HCT116 (cell line): Measurements from ENCODE around the gene EFNB1. TPM values are rescaled to one million over a fixed set of nuclear protein-coding genes. Genes with fewer than 3 reads are reported as not detected.

Source experiments
- ATAC-seq: fragments of 200-7000 bp; cut with Tn5 transposase; 2 replicates; pipeline ENCODE4 v1.9.1; 2020; ENCODE audit warnings: mild to moderate bottlenecking, moderate library complexity
- BruUV-seq: library from RNA; stranded (reverse); fragments of 400-500 nt; replicated peaks from 2 replicates; lab custom pipeline; 2021; lab: Mats Ljungman, UMichigan
- CTCF ChIA-PET: fragments of 300-600 bp; sonication (Branson Sonifier 250); formaldehyde crosslinking; loops from one replicate; lab custom pipeline; 2021; ENCODE audit warnings: antibody characterized with exemption; lab: Charles Lee
- POLR2A ChIA-PET: fragments of 300-600, 350-600 bp; sonication (Branson Sonifier 250); formaldehyde crosslinking; loops from one replicate; lab custom pipeline; 2021; ENCODE audit warnings: antibody characterized with exemption; lab: Charles Lee
- RAD21 ChIA-PET, 2 experiments: fragments of 300-600 bp; sonication (Branson Sonifier 250); formaldehyde crosslinking; loops; one replicate each; lab custom pipeline; 2023; ENCODE audit warnings: low total read pairs in 2 of 2; ENCODE audit not compliant: uncharacterized antibody in 2 of 2, unreplicated experiment in 2 of 2, low non-redundant PET in 1 of 2; lab: Charles Lee
- DNase-seq: peaks from one replicate; pipeline ENCODE4 v3.0.0-alpha.2; 2010; ENCODE audit warnings: low read depth, low spot score
- H2AFZ ChIP-seq: fragments of 200-600 bp; shearing (Covaris generic), sonication (generic); 2 replicates; pipeline ENCODE4 v1.6.1; 2017; ENCODE audit warnings: low read depth, mixed run types, mixed read lengths, antibody characterized with exemption, low read length; ENCODE audit not compliant: poor library complexity, severe bottlenecking
- H3K27ac ChIP-seq: 2 replicates; pipeline ENCODE4 v1.5.1; 2012; ENCODE audit warnings: low read depth, low read length
- H3K27me3 ChIP-seq: fragments of 200-600 bp; sonication (generic); 2 replicates; pipeline ENCODE4 v1.6.1; 2016; ENCODE audit warnings: mixed run types, low read length, mixed read lengths; ENCODE audit not compliant: insufficient read depth
- H3K36me3 ChIP-seq, 2 experiments: fragments of 200-500 bp in 1 of 2; fragments of 200-600 bp in 1 of 2; sonication (Bioruptor generic) in 1 of 2; sonication (generic) in 1 of 2; 2 replicates each; pipeline versions ENCODE4 v1.5.1 to v1.6.1; 2014 to 2016; ENCODE audit warnings: low read length in 2 of 2, inconsistent platforms in 1 of 2, mixed read lengths in 1 of 2, mixed run types in 1 of 2; ENCODE audit not compliant: insufficient read depth in 2 of 2, control insufficient read depth in 1 of 2
- H3K4me1 ChIP-seq, 2 experiments: fragments of 200-600 bp in 1 of 2; sonication (generic) in 1 of 2; 2 replicates each; pipeline versions ENCODE4 v1.5.1 to v1.6.1; 2012 to 2017; ENCODE audit warnings: low read length in 2 of 2, inconsistent platforms in 1 of 2, mild to moderate bottlenecking in 1 of 2, mixed read lengths in 1 of 2, mixed run types in 1 of 2, moderate library complexity in 1 of 2; ENCODE audit not compliant: insufficient read depth in 2 of 2, control insufficient read depth in 1 of 2
- H3K4me2 ChIP-seq: fragments of 200-600 bp; sonication (generic); 2 replicates; pipeline ENCODE4 v1.6.1; 2017; ENCODE audit warnings: mixed run types, low read length, mixed read lengths
- H3K4me3 ChIP-seq, 2 experiments: fragments of 200-600 bp in 1 of 2; sonication (generic) in 1 of 2; replicated peaks in 1 of 2; 2 replicates each; pipeline ENCODE4 v1.5.1; 2011 to 2016; ENCODE audit warnings: low read length in 2 of 2, control low read depth in 1 of 2, low read depth in 1 of 2, mild to moderate bottlenecking in 1 of 2, mixed read lengths in 1 of 2, mixed run types in 1 of 2
- H3K79me2 ChIP-seq: fragments of 200-600 bp; sonication (generic); 2 replicates; pipeline ENCODE4 v1.6.1; 2017; ENCODE audit warnings: mild to moderate bottlenecking, mixed run types, low read length, moderate library complexity, mixed read lengths; ENCODE audit not compliant: insufficient read depth
- H3K9ac ChIP-seq: fragments of 200-600 bp; sonication (generic); 2 replicates; pipeline ENCODE4 v1.6.1; 2016; ENCODE audit warnings: low read length, mixed read lengths
- H3K9me2 ChIP-seq: fragments of 200-600 bp; sonication (generic), shearing (Covaris generic); 2 replicates; pipeline ENCODE4 v1.6.1; 2017; ENCODE audit warnings: mixed run types, mild to moderate bottlenecking, moderate library complexity; ENCODE audit not compliant: insufficient read depth
- H3K9me3 ChIP-seq, 2 experiments: fragments of 200-500 bp in 1 of 2; fragments of 200-600 bp in 1 of 2; sonication (Bioruptor generic) in 1 of 2; sonication (generic) in 1 of 2; 2 replicates each; pipeline ENCODE4 v1.6.1; 2014 to 2017; ENCODE audit warnings: low read length in 2 of 2, mixed read lengths in 2 of 2, inconsistent platforms in 1 of 2, low read depth in 1 of 2, mild to moderate bottlenecking in 1 of 2, mixed run types in 1 of 2, moderate library complexity in 1 of 2; ENCODE audit not compliant: control insufficient read depth in 1 of 2, insufficient read depth in 1 of 2
- H4K20me1 ChIP-seq: fragments of 200-600 bp; sonication (generic), shearing (Covaris generic); 2 replicates; pipeline ENCODE4 v1.6.1; 2017; ENCODE audit warnings: mixed run types, mild to moderate bottlenecking, moderate library complexity; ENCODE audit not compliant: insufficient read depth
- CBX3 ChIP-seq: IDR thresholded peaks from 2 replicates; pipeline ENCODE4 v1.6.1; 2012; ENCODE audit warnings: low read depth
- CEBPB ChIP-seq: IDR thresholded peaks from 2 replicates; pipeline ENCODE4 v1.6.1; 2012; ENCODE audit warnings: low read depth
- EGR1 ChIP-seq: IDR thresholded peaks from 2 replicates; pipeline ENCODE4 v1.6.1; 2012; ENCODE audit warnings: low read depth
- EZH2phosphoT487 ChIP-seq: fragments of 200-600 bp; IDR thresholded peaks from 2 replicates; pipeline ENCODE4 v1.6.1; 2018; ENCODE audit warnings: antibody characterized with exemption, borderline replicate concordance
- JUND ChIP-seq: IDR thresholded peaks from 2 replicates; pipeline ENCODE4 v1.6.1; 2012
- SP1 ChIP-seq: IDR thresholded peaks from 2 replicates; pipeline ENCODE4 v1.6.1; 2012; ENCODE audit warnings: low read depth
- YY1 ChIP-seq: IDR thresholded peaks from 2 replicates; pipeline ENCODE4 v1.6.1; 2011; ENCODE audit warnings: low read length, low read depth, moderate library complexity, mild to moderate bottlenecking; ENCODE audit not compliant: insufficient replicate concordance; ENCODE audit errors: extremely low read depth
- intact Hi-C: fragments of 100-400 bp; cut with micrococcal nuclease; formaldehyde crosslinking; loops from 2 replicates; pipeline ENCODE4 v1.10.0; 2022
- total RNA-seq: library from RNA; stranded (reverse); gene quantifications from one replicate; pipeline ENCODE4 v1.2.1, GENCODE V29; 2021; ENCODE audit not compliant: unreplicated experiment
- TF ChIP-seq, protein P1 (sequence below): IDR thresholded peaks from 2 replicates; pipeline ENCODE4 v1.6.1; 2012; ENCODE audit warnings: low read depth

The EFNB1 gene
- total RNA-seq, 1 experiment from 2014 or later = 14.7 TPM

DNA sequence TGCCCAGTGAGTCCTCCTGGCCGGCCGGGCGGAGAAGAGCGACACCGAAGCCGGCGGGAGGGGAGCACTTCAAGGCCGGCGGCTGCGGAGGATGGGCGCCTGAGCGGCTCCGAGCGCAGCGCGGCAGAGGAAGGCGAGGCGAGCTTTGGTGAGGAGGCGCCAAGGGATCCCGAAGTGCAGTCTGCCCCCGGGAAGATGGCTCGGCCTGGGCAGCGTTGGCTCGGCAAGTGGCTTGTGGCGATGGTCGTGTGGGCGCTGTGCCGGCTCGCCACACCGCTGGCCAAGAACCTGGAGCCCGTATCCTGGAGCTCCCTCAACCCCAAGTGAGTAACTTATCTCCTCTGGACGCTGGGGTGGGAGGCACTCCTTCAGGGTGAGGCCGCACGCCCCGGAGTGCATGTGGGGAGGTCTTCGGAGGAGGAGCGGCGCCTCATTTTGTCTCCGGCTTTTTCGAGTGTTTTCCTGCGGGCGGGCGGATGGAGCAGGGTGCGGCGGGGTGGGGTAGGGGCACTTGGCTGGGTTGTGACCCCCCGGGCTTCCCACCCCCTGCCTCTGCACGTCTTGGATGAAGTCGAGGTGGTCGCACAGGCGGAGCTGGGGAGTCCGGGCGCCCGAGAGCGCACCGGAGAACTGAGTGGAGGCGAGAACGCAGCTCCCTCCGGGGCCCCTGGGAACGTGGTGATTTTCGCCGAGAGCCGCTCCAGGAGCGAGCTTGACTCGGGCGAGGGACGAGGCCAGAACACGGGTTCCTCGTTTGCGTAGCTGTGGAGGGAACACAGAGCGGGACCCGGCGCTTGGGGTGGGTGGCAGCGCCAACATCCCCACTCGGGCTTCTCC is 979 bp downstream of the EFNB1 start:
- Histone ChIP-seq H3K4me2 (peak overlapping the region; percentile 90), H4K20me1 (no peaks in the 10 kb centered on the region), H3K9me2 (no peaks in the 10 kb centered on the region), H3K27ac (peak overlapping the region; percentile 59; the same call in 1 of the 2 replicates), H3K4me1 (peaks cover 0 to 8% of the 10 kb centered on the region in 2 experiments; a peak in 1 of 4 replicates), H3K79me2 (peaks cover 27% of the 10 kb centered on the region; the same call in 1 of the 2 replicates), H3K4me3 (peak overlapping the region; percentile 61 to 72), H3K9me3 (no peaks in the 10 kb centered on the region), H3K36me3 (no peaks in the 10 kb centered on the region), H3K27me3 (no peaks in the 10 kb centered on the region), H2AFZ (no peak overlapping the region), H3K9ac (peak overlapping the region; percentile 64)
- CTCF ChIA-PET = no interaction called here
- TF ChIP-seq CBX3 (no peak), EZH2phosphoT487 (no peak), CEBPB (no peak), YY1 (no peak), EGR1 (no peak), SP1 (no peak), JUND (no peak)
- TF ChIP-seq, protein P1, sequence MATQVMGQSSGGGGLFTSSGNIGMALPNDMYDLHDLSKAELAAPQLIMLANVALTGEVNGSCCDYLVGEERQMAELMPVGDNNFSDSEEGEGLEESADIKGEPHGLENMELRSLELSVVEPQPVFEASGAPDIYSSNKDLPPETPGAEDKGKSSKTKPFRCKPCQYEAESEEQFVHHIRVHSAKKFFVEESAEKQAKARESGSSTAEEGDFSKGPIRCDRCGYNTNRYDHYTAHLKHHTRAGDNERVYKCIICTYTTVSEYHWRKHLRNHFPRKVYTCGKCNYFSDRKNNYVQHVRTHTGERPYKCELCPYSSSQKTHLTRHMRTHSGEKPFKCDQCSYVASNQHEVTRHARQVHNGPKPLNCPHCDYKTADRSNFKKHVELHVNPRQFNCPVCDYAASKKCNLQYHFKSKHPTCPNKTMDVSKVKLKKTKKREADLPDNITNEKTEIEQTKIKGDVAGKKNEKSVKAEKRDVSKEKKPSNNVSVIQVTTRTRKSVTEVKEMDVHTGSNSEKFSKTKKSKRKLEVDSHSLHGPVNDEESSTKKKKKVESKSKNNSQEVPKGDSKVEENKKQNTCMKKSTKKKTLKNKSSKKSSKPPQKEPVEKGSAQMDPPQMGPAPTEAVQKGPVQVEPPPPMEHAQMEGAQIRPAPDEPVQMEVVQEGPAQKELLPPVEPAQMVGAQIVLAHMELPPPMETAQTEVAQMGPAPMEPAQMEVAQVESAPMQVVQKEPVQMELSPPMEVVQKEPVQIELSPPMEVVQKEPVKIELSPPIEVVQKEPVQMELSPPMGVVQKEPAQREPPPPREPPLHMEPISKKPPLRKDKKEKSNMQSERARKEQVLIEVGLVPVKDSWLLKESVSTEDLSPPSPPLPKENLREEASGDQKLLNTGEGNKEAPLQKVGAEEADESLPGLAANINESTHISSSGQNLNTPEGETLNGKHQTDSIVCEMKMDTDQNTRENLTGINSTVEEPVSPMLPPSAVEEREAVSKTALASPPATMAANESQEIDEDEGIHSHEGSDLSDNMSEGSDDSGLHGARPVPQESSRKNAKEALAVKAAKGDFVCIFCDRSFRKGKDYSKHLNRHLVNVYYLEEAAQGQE = no peak
- no TSS peak for BruUV-seq
- POLR2A ChIA-PET = interaction anchor here (1.2 to 4.0 kb wide), 6 partner anchors 8 to 394 kb away, joined by 4 to 53 read pairs (median 7); no protein-coding TSS in a partner anchor
- 0 out of 2 replicates have a peak, but pooled peaks have one; percentile 5 for ATAC-seq
- RAD21 ChIA-PET = interaction anchor here (0.5 to 1.0 kb wide), 3 partner anchors 392 to 480 kb away, joined by 3 to 5 read pairs (median 5); no protein-coding TSS in a partner anchor
- intact Hi-C loops = loop anchor here (5.0 to 10.0 kb wide), 3 partner anchors 303 to 1265 kb away; partner anchors contain the start of gene EDA
- DNase-seq = no peak
